GM19351 (cell line): Measurements from ENCODE around the gene CCDC188.

Source experiments
- ATAC-seq: cut with Tn5 transposase; IDR thresholded peaks from one replicate; pipeline ENCODE4 v1.9.1; 2021; ENCODE audit warnings: mild to moderate bottlenecking, moderate library complexity; ENCODE audit not compliant: unreplicated experiment

The CCDC188 gene

DNA sequence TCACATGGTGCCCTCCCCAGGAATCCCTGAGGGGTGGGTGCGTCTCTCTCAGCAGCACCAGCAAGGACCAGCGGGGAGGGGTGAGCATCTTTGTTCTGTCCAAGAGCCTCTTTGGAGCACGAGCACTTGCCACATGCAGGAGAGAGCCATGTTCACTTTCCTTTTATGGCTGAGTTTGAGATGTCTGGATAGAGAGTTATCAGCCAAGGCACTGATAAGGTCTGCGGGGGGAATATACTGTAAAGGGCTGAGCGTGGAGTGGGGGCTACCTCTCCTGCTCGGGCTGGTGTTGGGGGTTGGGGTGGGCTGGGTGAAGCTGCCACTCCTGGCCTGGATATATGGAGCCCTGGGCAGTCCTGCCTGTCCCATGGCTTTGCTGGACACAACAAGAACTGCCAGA lies 34.9 kb upstream of the CCDC188 start:
- ATAC-seq, result no peak

DNA sequence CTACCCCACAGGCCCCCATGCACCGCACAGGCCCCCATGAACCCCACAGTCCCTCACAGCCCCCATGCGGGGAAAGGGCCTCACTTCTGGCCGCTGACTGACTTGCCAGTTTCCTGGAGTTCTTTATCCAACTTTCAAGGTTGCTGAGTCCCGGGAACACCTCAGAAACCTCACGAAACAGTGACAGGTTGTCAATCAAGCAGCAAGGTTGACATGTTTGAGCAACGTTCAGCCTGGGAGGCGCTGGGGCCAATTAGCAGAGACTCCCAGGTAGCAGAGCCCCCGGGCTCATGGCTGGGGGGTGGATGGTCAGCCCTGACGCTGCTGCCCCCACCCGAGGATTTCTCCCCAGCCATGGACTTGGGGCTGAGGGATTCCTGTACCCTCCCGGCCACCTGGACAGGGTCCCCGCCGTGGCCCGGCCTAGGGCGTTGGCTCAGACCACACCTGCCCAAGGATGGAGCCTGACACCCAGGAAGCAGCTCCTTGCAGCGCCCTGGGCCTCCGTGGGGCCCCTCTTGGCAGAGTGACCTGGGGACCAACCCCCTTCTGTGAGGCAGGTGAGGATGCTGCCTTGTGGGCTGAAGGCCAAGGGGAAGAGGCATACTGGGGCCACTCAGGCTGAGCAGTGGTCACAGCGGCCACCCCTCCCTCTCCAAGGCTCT lies 33.8 kb upstream of the CCDC188 start:
- no peak for ATAC-seq

GRCh38 chr22:20183823-20184222 lies 33.0 kb upstream of the CCDC188 start:
- ATAC-seq, result no peak

GRCh38 chr22:20183101-20183500 lies 32.2 kb upstream of the CCDC188 start:
- no peak for ATAC-seq

DNA sequence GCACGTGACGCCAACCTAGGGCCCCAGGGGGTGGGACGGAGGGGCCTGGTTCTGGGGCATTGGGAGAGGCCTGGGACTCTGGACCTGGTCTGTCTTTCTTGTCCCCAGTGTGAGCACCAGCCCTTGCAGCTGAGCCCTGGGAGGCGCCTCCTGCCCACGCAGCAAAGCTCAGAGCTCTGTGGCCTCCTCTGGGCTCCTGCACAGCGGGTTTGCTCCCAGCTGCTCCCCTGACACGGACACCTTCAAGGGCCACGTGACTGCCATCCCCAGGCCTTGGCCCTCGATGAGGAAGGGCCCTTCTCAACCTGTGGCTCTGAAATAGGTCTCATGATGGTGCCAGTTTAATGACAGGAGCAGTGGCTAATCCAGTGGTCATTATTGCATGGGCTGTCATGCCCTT lies 31.5 kb upstream of the CCDC188 start:
- ATAC-seq, result no peak

- no peak for ATAC-seq
These were observed 31.0 kb upstream of the CCDC188 start for GRCh38 chr22:20181884-20182236.

DNA sequence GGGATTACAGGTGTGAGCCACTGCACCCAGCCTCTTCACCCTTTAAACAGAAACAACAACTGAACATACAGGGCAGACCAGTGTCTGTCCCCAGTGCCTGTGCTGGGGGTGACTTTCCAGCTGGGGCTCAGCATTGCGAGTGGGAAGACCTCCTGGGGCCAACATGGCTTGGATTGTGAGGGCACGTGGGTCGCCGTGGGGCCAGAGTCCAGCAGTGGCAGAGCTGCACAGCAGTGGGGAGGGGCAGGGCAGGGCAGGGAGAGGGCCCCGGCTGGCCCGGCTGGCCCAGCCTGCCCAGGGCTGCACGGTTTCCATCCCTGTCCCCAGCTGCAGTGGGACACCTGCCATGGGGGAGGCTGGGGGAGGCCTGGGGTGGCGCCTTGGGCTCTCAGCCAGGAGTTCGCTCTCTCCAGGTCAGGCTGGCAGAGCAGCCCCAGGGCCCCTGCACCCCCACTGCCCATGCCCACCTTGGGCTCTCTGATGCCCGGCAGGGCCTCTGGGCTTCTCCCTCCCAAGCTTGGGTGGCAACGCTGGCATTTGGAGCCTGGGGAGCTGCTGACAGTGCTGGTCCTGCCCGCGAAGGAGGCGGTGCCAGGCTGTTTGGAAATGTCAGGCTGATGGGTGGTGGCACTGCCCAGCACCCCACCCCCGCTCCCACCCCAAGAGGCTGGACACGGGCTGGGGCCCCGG lies 30.5 kb upstream of the CCDC188 start:
- ATAC-seq, result no peak

DNA sequence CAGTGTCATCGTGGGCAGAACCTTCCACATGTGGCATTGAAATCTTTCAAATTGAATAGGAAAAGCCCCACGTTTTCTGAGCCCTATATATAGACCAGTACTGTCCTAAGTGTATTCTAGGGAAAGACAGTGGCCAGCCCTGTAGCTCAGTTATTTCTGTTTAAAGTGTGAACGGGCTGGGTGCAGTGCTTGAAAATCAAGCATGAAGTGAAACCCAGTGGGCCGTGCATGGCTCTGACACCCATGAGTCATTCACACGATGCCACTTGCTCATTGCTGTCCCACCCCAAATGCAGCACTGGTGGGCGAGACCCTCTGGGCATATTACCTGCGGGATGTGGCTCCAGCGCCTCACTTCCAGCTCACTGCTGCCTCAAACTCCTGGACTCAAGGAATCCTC lies 29.8 kb upstream of the CCDC188 start:
- no peak for ATAC-seq

- no peak for ATAC-seq
These were observed 29.4 kb upstream of the CCDC188 start for GRCh38 chr22:20180245-20180630.

DNA sequence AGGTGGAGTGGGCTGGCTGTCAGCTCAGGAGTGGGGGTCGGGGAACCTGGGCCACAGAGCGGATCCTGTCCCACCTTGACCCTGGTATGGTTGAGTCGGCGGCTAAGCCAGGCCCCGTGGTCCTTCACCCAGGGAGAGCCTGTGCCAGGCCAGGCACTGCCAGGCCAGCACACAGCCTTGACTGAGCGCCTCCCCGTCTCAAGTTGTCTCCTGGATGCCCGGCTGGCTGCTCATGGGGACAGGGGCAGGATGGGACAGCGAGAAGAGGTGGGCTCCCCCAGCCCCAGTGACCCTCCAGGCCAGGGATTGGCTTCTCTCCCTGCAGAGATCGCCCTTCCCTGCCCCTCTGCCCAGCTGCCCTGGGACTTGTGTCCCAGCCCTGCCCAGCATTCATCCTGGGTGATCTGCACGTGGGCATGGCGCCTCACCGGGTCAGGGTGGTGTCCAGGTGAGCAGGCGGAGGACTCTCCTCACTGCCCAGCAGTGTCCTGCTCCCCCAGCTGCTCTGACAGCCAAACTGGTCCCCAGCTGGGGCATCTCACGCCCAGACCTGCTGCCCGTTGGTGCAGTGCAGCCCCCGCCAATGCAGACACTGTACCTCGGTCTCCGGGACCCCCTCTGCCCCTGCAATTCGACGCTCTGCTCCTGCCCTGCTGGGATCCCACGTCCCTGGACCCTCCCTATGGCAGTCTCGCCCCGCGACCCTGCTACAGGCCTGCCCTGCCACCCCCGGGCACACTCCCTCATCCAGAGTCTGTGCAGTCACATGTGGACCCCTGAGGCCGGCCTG lies 28.8 kb upstream of the CCDC188 start:
- no peak for ATAC-seq

GRCh38 chr22:20178915-20179227 lies 28.0 kb upstream of the CCDC188 start:
- no peak for ATAC-seq

GRCh38 chr22:20178075-20178914 lies 27.4 kb upstream of the CCDC188 start:
- no peak for ATAC-seq

DNA sequence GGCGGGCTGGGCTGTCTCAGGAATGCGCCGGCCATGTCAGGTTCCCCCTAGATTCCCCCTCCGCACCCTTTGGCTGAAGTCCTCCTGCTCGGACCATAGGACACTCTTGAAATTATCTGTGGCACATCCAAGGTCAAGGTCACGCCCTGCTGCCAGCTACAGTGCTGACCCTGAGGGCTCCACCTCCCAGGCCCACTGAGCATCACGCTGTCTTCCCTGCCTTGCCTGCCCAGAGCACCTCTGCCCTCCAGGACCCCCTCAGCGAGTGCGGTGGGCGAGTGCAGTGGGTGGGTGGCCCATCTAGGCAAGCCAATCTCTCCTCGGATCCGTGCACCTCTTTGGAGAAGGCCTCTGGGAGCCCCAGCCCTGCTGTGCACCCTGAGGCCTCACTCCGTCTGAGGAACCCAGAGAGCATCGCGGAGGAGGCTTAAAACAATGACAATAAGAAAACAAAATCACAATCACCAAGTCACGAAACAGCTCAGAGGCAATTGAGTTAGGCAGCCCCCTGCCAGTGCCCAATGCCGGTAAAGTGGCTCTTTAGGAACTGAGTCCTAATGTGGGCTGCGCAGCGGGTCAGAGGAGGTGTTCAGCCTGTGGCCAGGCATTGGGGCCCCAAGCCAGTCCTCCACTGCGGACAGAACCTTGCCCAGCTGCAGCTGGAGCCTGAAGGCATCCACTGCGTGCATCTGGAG lies 26.5 kb upstream of the CCDC188 start:
- no peak for ATAC-seq

GRCh38 chr22:20176421-20177085 lies 25.7 kb upstream of the CCDC188 start:
- ATAC-seq, result no peak

GRCh38 chr22:20175597-20175900 lies 24.7 kb upstream of the CCDC188 start:
- ATAC-seq, result no peak

GRCh38 chr22:20174785-20175596 lies 24.1 kb upstream of the CCDC188 start:
- ATAC-seq, result no peak

DNA sequence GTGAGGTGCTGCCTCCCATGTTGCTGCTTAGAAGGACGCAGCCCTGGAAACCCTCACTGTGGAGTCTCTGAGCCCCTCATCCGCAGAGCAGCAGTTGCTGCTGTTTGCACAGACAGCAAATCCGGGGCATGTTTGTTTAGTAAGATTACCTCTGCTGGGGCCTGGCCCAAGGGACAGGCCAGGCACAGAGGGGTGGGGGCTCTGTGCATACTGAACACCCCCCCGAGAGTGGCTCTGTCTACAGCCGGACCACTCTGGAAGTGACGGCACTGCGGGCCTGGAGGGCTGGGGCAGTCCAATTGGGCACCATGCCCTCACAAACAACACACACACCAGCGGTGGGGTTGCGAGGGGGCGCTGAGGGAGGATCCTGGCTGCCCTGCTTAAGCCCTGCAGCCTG lies 22.9 kb upstream of the CCDC188 start:
- ATAC-seq, result no peak

GRCh38 chr22:20173246-20173645 lies 22.4 kb upstream of the CCDC188 start:
- ATAC-seq, result no peak

DNA sequence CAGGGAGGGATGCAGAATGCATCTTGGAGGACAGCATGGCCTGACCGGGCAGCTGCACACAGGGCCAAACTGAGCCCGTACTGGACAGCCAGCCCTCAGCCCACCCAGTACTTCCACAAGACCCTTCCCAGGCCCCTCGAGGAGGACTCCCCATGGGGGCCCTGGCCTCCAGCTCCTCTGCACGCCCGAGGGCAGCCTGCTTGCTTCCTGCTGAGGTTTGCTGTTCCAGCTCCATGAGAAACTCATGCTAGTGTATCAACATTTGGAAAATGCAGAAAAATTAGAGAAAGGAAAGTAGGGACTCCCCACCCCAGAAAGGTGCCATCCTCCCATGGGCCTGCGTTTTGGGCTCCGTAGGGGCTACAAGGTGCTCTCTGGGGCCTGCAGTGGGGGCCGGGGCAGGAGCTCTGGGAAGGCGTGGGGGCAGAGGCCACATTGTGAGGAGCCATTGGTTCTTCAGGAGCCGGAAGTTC lies 21.3 kb upstream of the CCDC188 start:
- no peak for ATAC-seq
